HepG2 (cell line): ENCODE results near the gene CDK2. TPM values are rescaled to one million over a fixed set of nuclear protein-coding genes. Genes with fewer than 3 reads are reported as not detected.
A peak's percentile ranks its signal among the peaks of the same experiment; 100 is the strongest.

ENCODE experiments used
- DNMT3B ChIP-seq: conservative IDR thresholded peaks from 2 replicates; pipeline ENCODE4 v1.6.1; 2016; ENCODE audit warnings: missing biosample characterization, control low read depth
- GLMP ChIP-seq: sonication (generic); formaldehyde crosslinking; IDR thresholded peaks from 2 replicates; pipeline ENCODE4 v1.9.0; 2021; ENCODE audit warnings: missing genetic modification reagents, mild to moderate bottlenecking, borderline replicate concordance
- GTF2F1 ChIP-seq: fragments of 150-350 bp; IDR thresholded peaks from 2 replicates; pipeline ENCODE4 v1.6.1; 2014; ENCODE audit warnings: low read length
- IRX3 ChIP-seq: sonication (generic); formaldehyde crosslinking; IDR thresholded peaks from 2 replicates; pipeline ENCODE4 v1.8.1; 2023; ENCODE audit warnings: mild to moderate bottlenecking, low read depth, missing genetic modification reagents, borderline replicate concordance
- JARID2 ChIP-seq: sonication (generic); formaldehyde crosslinking; IDR thresholded peaks from 2 replicates; pipeline ENCODE4 v1.8.1; 2023; ENCODE audit warnings: missing genetic modification reagents, inconsistent platforms; ENCODE audit not compliant: insufficient replicate concordance
- MAZ ChIP-seq, 2 experiments: sonication (generic) in 1 of 2; formaldehyde crosslinking in 1 of 2; IDR thresholded peaks; 2 replicates each; pipeline versions ENCODE4 v1.5.0 to v1.6.1; 2012 to 2020; ENCODE audit warnings: low read depth in 2 of 2, mild to moderate bottlenecking in 2 of 2, borderline replicate concordance in 1 of 2, improper control_type of control experiment in 1 of 2, low read length in 1 of 2, missing genetic modification reagents in 1 of 2, moderate library complexity in 1 of 2
- NRL ChIP-seq: sonication (generic); formaldehyde crosslinking; IDR thresholded peaks from 2 replicates; pipeline ENCODE4 v1.5.0; 2020; ENCODE audit warnings: missing genetic modification reagents, mild to moderate bottlenecking, moderate library complexity, borderline replicate concordance
- RAD21 ChIP-seq: fragments of 450-650 bp; formaldehyde crosslinking; IDR thresholded peaks from 2 replicates; pipeline ENCODE4 v1.5.0; 2020; ENCODE audit warnings: mild to moderate bottlenecking
- SATB2 ChIP-seq: sonication (generic); formaldehyde crosslinking; IDR thresholded peaks from 2 replicates; pipeline ENCODE4 v1.5.0; 2020; ENCODE audit warnings: missing genetic modification reagents
- ZBTB7A ChIP-seq: sonication (generic); formaldehyde crosslinking; IDR thresholded peaks from 2 replicates; pipeline ENCODE4 v1.8.0; 2022; ENCODE audit warnings: mild to moderate bottlenecking, missing genetic modification reagents
- ZBTB7B ChIP-seq: sonication (generic); formaldehyde crosslinking; IDR thresholded peaks from 2 replicates; pipeline ENCODE4 v1.4.0; 2020; ENCODE audit warnings: missing genetic modification reagents
- ZFP41 ChIP-seq: sonication (generic); formaldehyde crosslinking; IDR thresholded peaks from 2 replicates; pipeline ENCODE4 v1.4.0; 2020; ENCODE audit warnings: mild to moderate bottlenecking, missing genetic modification reagents, borderline replicate concordance
- ZKSCAN5 ChIP-seq: sonication (generic); formaldehyde crosslinking; IDR thresholded peaks from 2 replicates; pipeline ENCODE4 v1.5.1; 2020; ENCODE audit warnings: mild to moderate bottlenecking, missing genetic modification reagents
- ZNF124 ChIP-seq: sonication (generic); formaldehyde crosslinking; IDR thresholded peaks from 2 replicates; pipeline ENCODE4 v1.4.0; 2020; ENCODE audit warnings: missing genetic modification reagents
- ZNF569 ChIP-seq: sonication (generic); formaldehyde crosslinking; IDR thresholded peaks from 2 replicates; pipeline ENCODE4 v1.5.0; 2020; ENCODE audit warnings: mild to moderate bottlenecking, missing genetic modification reagents, moderate library complexity, borderline replicate concordance
- ZNF629 ChIP-seq: sonication (generic); formaldehyde crosslinking; conservative IDR thresholded peaks from 2 replicates; pipeline ENCODE4 v1.5.0; 2020; ENCODE audit warnings: missing genetic modification reagents
- ZNF709 ChIP-seq: sonication (generic); formaldehyde crosslinking; IDR thresholded peaks from 2 replicates; pipeline ENCODE4 v1.5.0; 2020; ENCODE audit warnings: mild to moderate bottlenecking, missing genetic modification reagents
- ZNF746 ChIP-seq: sonication (generic); formaldehyde crosslinking; IDR thresholded peaks from 2 replicates; pipeline ENCODE4 v1.8.0; 2022; ENCODE audit warnings: mild to moderate bottlenecking, missing genetic modification reagents
- ZSCAN31 ChIP-seq: sonication (generic); formaldehyde crosslinking; IDR thresholded peaks from 2 replicates; pipeline ENCODE4 v1.5.0; 2020; ENCODE audit warnings: low read depth, mild to moderate bottlenecking, missing genetic modification reagents
- ZXDC ChIP-seq: sonication (generic); formaldehyde crosslinking; IDR thresholded peaks from 2 replicates; pipeline ENCODE4 v1.5.0; 2020; ENCODE audit warnings: mild to moderate bottlenecking, missing genetic modification reagents
- polyA plus RNA-seq, 8 experiments: library from polyadenylated mRNA; depleted of rRNA in 3 of 8; stranded (reverse) in 7 of 8; unstranded in 1 of 8; fragments of >200 nt; fragmentation: Illumina TruSeq in 4 of 8; extraction: Trizol in 4 of 8; gene quantifications; 2 replicates each; pipeline versions ENCODE4 v1.2.1 to v1.2.3, GENCODE V29; 2011 to 2016; ENCODE audit warnings: low read depth in 4 of 8, missing spikeins in 1 of 8, mixed read lengths in 1 of 8; ENCODE audit not compliant: insufficient read depth in 1 of 8
- total RNA-seq, 5 experiments: library from RNA; depleted of rRNA; stranded (reverse); fragments of >200 nt; fragmentation: Illumina TruSeq; extraction: Trizol; gene quantifications; 2 replicates each; pipeline ENCODE4 v1.2.3, GENCODE V29; 2016; ENCODE audit warnings: low read depth in 1 of 5
- TF ChIP-seq, protein P1 (sequence below): sonication (generic); formaldehyde crosslinking; IDR thresholded peaks from 2 replicates; pipeline ENCODE4 v1.4.0; 2020; ENCODE audit warnings: missing genetic modification reagents
- TF ChIP-seq, protein P2 (sequence below): sonication (generic); formaldehyde crosslinking; IDR thresholded peaks from 2 replicates; pipeline ENCODE4 v1.4.0; 2020; ENCODE audit warnings: mild to moderate bottlenecking, missing genetic modification reagents

CDK2 gene
- total and polyA plus RNA-seq, 2 of the 13 experiments (the other 11 are each of a cell fraction or from before 2014, with no cell fraction given) = 47.5 to 52.6 TPM

- TF ChIP-seq ZNF124 (CRISPR knock-in tag) (no peak), ZNF629 (CRISPR knock-in tag) (no peak), SATB2 (CRISPR knock-in tag) (no peak), ZBTB7A (CRISPR knock-in tag) (no peak), DNMT3B (CRISPR knock-in tag) (no peak), ZNF709 (CRISPR knock-in tag) (no peak), ZFP41 (CRISPR knock-in tag) (no peak), IRX3 (CRISPR knock-in tag) (0 out of 2 replicates have a peak, but pooled peaks have one; percentile 24), ZNF569 (CRISPR knock-in tag) (no peak), JARID2 (CRISPR knock-in tag) (no peak), ZBTB7B (no peak; the same call in 1 of the 2 replicates), ZNF746 (CRISPR knock-in tag) (no peak), GTF2F1 (no peak), ZSCAN31 (no peak), ZXDC (CRISPR knock-in tag) (no peak), NRL (CRISPR knock-in tag) (no peak), MAZ (IDR thresholded peaks at IDR 0.05; ENCODE audit: borderline replicate concordance, low read depth, low read length) (no peak), MAZ (CRISPR knock-in tag; IDR thresholded peaks at IDR 0.05; ENCODE audit: low read depth) (no peak), RAD21 (CRISPR knock-in tag) (no peak), GLMP (no peak), ZKSCAN5 (0 out of 2 replicates have a peak, but pooled peaks have one; percentile 61)
- TF ChIP-seq, protein P1, sequence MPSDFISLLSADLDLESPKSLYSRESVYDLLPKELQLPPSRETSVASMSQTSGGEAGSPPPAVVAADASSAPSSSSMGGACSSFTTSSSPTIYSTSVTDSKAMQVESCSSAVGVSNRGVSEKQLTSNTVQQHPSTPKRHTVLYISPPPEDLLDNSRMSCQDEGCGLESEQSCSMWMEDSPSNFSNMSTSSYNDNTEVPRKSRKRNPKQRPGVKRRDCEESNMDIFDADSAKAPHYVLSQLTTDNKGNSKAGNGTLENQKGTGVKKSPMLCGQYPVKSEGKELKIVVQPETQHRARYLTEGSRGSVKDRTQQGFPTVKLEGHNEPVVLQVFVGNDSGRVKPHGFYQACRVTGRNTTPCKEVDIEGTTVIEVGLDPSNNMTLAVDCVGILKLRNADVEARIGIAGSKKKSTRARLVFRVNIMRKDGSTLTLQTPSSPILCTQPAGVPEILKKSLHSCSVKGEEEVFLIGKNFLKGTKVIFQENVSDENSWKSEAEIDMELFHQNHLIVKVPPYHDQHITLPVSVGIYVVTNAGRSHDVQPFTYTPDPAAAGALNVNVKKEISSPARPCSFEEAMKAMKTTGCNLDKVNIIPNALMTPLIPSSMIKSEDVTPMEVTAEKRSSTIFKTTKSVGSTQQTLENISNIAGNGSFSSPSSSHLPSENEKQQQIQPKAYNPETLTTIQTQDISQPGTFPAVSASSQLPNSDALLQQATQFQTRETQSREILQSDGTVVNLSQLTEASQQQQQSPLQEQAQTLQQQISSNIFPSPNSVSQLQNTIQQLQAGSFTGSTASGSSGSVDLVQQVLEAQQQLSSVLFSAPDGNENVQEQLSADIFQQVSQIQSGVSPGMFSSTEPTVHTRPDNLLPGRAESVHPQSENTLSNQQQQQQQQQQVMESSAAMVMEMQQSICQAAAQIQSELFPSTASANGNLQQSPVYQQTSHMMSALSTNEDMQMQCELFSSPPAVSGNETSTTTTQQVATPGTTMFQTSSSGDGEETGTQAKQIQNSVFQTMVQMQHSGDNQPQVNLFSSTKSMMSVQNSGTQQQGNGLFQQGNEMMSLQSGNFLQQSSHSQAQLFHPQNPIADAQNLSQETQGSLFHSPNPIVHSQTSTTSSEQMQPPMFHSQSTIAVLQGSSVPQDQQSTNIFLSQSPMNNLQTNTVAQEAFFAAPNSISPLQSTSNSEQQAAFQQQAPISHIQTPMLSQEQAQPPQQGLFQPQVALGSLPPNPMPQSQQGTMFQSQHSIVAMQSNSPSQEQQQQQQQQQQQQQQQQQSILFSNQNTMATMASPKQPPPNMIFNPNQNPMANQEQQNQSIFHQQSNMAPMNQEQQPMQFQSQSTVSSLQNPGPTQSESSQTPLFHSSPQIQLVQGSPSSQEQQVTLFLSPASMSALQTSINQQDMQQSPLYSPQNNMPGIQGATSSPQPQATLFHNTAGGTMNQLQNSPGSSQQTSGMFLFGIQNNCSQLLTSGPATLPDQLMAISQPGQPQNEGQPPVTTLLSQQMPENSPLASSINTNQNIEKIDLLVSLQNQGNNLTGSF = no peak
- TF ChIP-seq, protein P2, sequence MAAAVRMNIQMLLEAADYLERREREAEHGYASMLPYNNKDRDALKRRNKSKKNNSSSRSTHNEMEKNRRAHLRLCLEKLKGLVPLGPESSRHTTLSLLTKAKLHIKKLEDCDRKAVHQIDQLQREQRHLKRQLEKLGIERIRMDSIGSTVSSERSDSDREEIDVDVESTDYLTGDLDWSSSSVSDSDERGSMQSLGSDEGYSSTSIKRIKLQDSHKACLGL (CRISPR knock-in tag) = 0 out of 2 replicates have a peak, but pooled peaks have one; percentile 57
These were observed 7.7 kb downstream of the CDK2 start (continued) for GRCh38 chr12:55974308-55974730.
